HCT116 (cell line): ENCODE measurements around the gene RACGAP1.

Experiments used
- EGR1 ChIP-seq: IDR thresholded peaks from 2 replicates; pipeline ENCODE4 v1.6.1; 2012; ENCODE audit warnings: low read depth
- EZH2 ChIP-seq: fragments of 200-600 bp; sonication (generic); IDR thresholded peaks from 2 replicates; pipeline ENCODE4 v1.6.1; 2017; ENCODE audit warnings: antibody characterized with exemption, mixed run types
- EZH2phosphoT487 ChIP-seq: fragments of 200-600 bp; IDR thresholded peaks from 2 replicates; pipeline ENCODE4 v1.6.1; 2018; ENCODE audit warnings: antibody characterized with exemption, borderline replicate concordance
- POLR2A ChIP-seq: IDR thresholded peaks from 2 replicates; pipeline ENCODE4 v1.7.0; 2011; ENCODE audit warnings: borderline replicate concordance; ENCODE audit not compliant: insufficient read depth, insufficient read length; ENCODE audit errors: extremely low read depth
- POLR2AphosphoS5 ChIP-seq: IDR thresholded peaks from 2 replicates; pipeline ENCODE4 v1.6.1; 2011; ENCODE audit warnings: mild to moderate bottlenecking, low read depth, low read length, moderate library complexity
- RAD21 ChIP-seq: IDR thresholded peaks from 2 replicates; pipeline ENCODE4 v1.6.1; 2012; ENCODE audit warnings: low read depth, mild to moderate bottlenecking
- SIN3A ChIP-seq: IDR thresholded peaks from 2 replicates; pipeline ENCODE4 v1.6.1; 2012; ENCODE audit warnings: low read depth
- SP1 ChIP-seq: IDR thresholded peaks from 2 replicates; pipeline ENCODE4 v1.6.1; 2012; ENCODE audit warnings: low read depth
- TCF7L2 ChIP-seq: IDR thresholded peaks from 2 replicates; pipeline ENCODE4 v1.7.0; 2011; ENCODE audit warnings: borderline replicate concordance, inconsistent platforms; ENCODE audit not compliant: insufficient read depth, insufficient read length; ENCODE audit errors: extremely low read depth
- YY1 ChIP-seq: IDR thresholded peaks from 2 replicates; pipeline ENCODE4 v1.6.1; 2011; ENCODE audit warnings: low read length, low read depth, moderate library complexity, mild to moderate bottlenecking; ENCODE audit not compliant: insufficient replicate concordance; ENCODE audit errors: extremely low read depth
- ZNF274 ChIP-seq: fragments of 200-500 bp; sonication (Bioruptor generic); IDR thresholded peaks from 2 replicates; pipeline ENCODE4 v1.6.1; 2014; ENCODE audit warnings: mild to moderate bottlenecking, low read depth, low read length, inconsistent platforms
- TF ChIP-seq, protein P1 (sequence below), 3 experiments: fragments of 200-600 bp in 1 of 3; sonication (generic) in 1 of 3; IDR thresholded peaks in 2 of 3; conservative IDR thresholded peaks in 1 of 3; 2 replicates each; pipeline ENCODE4 v1.5.1; 2012 to 2017; ENCODE audit warnings: low read depth in 2 of 3, low read length in 2 of 3, antibody characterized with exemption in 1 of 3, borderline replicate concordance in 1 of 3, control low read depth in 1 of 3, mild to moderate bottlenecking in 1 of 3, mixed read lengths in 1 of 3, mixed run types in 1 of 3, moderate library complexity in 1 of 3; ENCODE audit not compliant: insufficient read depth in 1 of 3
- TF ChIP-seq, protein P2 (sequence below): IDR thresholded peaks from 2 replicates; pipeline ENCODE4 v1.6.1; 2012
- TF ChIP-seq, protein P3 (sequence below): IDR thresholded peaks from 2 replicates; pipeline ENCODE4 v1.6.1; 2012

DNA sequence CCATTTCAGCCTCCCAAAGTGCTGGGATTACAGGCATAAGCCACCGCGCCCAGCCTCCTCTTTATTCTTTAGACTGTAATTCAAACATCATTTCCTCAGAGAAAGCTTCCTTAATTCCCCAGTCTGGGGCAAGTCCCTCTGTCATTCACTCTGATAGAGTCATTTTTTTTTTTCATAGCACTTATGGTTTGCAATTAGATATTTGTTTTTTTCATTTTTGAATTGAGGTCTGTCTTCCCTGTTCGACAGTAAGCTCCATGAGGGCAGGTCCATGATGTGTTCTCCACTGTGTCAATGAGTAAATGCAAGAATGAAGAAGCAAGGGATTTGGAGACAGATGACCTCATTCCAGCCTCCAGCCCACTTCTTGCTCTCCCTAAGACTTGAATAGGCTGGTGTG is 44.2 kb upstream of the RACGAP1 start:
- TF ChIP-seq, protein P1, sequence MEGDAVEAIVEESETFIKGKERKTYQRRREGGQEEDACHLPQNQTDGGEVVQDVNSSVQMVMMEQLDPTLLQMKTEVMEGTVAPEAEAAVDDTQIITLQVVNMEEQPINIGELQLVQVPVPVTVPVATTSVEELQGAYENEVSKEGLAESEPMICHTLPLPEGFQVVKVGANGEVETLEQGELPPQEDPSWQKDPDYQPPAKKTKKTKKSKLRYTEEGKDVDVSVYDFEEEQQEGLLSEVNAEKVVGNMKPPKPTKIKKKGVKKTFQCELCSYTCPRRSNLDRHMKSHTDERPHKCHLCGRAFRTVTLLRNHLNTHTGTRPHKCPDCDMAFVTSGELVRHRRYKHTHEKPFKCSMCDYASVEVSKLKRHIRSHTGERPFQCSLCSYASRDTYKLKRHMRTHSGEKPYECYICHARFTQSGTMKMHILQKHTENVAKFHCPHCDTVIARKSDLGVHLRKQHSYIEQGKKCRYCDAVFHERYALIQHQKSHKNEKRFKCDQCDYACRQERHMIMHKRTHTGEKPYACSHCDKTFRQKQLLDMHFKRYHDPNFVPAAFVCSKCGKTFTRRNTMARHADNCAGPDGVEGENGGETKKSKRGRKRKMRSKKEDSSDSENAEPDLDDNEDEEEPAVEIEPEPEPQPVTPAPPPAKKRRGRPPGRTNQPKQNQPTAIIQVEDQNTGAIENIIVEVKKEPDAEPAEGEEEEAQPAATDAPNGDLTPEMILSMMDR (IDR thresholded peaks at IDR 0.05 in 2 of 3, conservative IDR thresholded peaks at IDR 0.05 in 1 of 3; ENCODE audit: borderline replicate concordance in 1 of 3, insufficient read depth in 1 of 3, low read depth in 2 of 3, low read length in 2 of 3) = no peak
- TF ChIP-seq EZH2 (no peak), EZH2phosphoT487 (no peak), TCF7L2 (no peak), POLR2A (no peak), SIN3A (no peak), RAD21 (no peak), ZNF274 (no peak), YY1 (no peak), POLR2AphosphoS5 (no peak), EGR1 (no peak), SP1 (no peak)
- TF ChIP-seq, protein P2, sequence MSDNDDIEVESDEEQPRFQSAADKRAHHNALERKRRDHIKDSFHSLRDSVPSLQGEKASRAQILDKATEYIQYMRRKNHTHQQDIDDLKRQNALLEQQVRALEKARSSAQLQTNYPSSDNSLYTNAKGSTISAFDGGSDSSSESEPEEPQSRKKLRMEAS = no peak
- TF ChIP-seq, protein P3, sequence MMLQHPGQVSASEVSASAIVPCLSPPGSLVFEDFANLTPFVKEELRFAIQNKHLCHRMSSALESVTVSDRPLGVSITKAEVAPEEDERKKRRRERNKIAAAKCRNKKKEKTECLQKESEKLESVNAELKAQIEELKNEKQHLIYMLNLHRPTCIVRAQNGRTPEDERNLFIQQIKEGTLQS = no peak
